Muscle layer of duodenum (tissue), 2 donors: Measurements from ENCODE around the gene VPS13D.

Source experiments
- H3K27ac ChIP-seq: one replicate; pipeline ENCODE4 v1.7.0; 2013; ENCODE audit warnings: mild to moderate bottlenecking, low read length
- H3K27me3 ChIP-seq: one replicate; pipeline ENCODE4 v1.7.0; 2013; ENCODE audit warnings: low read depth, mild to moderate bottlenecking, control low read depth, low read length
- H3K36me3 ChIP-seq, 2 donors: one replicate each; pipeline ENCODE4 v1.7.0; 2013; ENCODE audit warnings: low read length in 2 of 2, control low read depth in 1 of 2, mild to moderate bottlenecking in 1 of 2; ENCODE audit not compliant: insufficient read depth in 2 of 2, control insufficient read depth in 1 of 2
- H3K4me1 ChIP-seq, 2 donors: one replicate each; pipeline ENCODE4 v1.7.0; 2013; ENCODE audit warnings: low read length in 2 of 2, mild to moderate bottlenecking in 2 of 2, control low read depth in 1 of 2, moderate library complexity in 1 of 2; ENCODE audit not compliant: insufficient read depth in 2 of 2, control insufficient read depth in 1 of 2
- H3K4me3 ChIP-seq, 2 donors: one replicate each; pipeline ENCODE4 v1.7.0; 2013; ENCODE audit warnings: low read length in 2 of 2, low read depth in 1 of 2, mild to moderate bottlenecking in 1 of 2
- H3K9me3 ChIP-seq, 2 donors: one replicate each; pipeline ENCODE4 v1.7.0; 2013; ENCODE audit warnings: low read length in 2 of 2, control low read depth in 1 of 2, mild to moderate bottlenecking in 1 of 2; ENCODE audit not compliant: control insufficient read depth in 1 of 2
- donor health status: healthy.

The VPS13D gene

DNA sequence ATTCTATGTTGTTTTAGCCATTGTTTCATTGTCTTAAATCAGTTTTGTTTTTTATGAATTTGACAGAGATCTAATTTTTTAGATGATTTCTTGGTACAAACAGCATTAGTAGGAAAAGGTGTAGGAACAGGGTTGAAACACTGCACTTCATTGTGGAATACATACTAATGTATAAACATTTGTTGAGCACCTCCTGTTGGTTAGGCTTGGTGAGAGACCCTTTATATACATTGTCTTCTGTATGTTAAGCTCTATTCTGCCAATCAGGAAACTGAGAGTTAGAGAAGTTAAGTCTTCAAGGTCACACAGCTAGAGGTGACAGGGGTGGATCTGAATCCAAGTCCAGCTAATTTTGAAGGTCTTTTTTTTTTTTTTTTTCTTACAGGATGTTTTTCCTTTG, 192.7 kb downstream of the VPS13D start:
- H3K27me3 ChIP-seq: no peaks in the 10 kb centered on the region
- no peak overlapping the region for H3K4me3 ChIP-seq
- H3K36me3 ChIP-seq: peaks cover 6 to 11% of the 10 kb centered on the region in 2 donors
- no peaks in the 10 kb centered on the region for H3K9me3 ChIP-seq
- no peak overlapping the region for H3K27ac ChIP-seq
- peaks cover 0 to 6% of the 10 kb centered on the region in 2 donors for H3K4me1 ChIP-seq

DNA sequence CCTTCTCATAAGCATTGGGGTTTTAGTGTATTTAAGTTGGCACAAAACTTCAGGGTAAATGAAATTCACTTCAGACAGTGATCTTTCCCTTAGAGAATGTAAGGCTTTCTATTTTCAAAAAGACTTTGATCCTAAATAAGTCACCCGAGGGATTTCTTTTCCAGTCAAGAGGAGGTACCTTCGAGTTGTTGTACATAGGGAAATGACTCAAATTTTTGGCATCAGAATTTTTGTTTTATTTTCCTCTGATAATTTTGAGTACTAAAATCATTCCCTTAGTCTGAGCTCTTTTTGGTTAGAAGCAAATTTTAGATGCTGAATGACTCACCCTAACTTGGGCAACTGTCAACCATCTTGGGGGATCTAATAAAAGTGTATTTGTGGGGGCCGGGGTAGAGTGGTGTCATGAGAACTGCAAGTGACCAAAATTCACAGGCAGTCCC, 194.3 kb downstream of the VPS13D start:
- Histone ChIP-seq H3K36me3 (peaks cover 5% of the 10 kb centered on the region in 2 donors), H3K27ac (no peak overlapping the region), H3K27me3 (no peaks in the 10 kb centered on the region), H3K4me3 (no peak overlapping the region), H3K4me1 (peaks cover 0 to 6% of the 10 kb centered on the region in 2 donors), H3K9me3 (no peaks in the 10 kb centered on the region)

DNA sequence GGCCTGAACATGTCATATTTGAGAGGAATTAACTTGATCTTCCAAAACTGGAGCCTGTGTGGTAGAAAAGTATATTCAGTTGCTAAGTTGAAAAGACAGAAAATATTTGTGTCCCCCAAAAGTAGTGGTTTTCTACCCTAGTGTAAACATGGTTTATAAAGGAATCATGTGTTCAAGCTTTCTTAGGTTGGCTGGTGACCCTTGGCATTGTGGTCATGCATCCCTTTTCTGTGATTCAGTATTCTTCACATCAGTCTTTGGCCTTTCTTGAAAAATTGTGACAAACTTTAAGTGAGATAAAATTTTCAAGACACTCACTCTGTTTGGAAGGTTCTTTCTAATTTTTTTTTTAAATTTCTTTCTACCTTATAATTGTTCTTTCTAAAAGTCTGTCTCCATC, 195.0 kb downstream of the VPS13D start:
- Histone ChIP-seq H3K36me3 (peaks cover 5% of the 10 kb centered on the region in 2 donors), H3K27ac (no peak overlapping the region), H3K27me3 (no peaks in the 10 kb centered on the region), H3K4me1 (peaks cover 0 to 6% of the 10 kb centered on the region in 2 donors), H3K4me3 (no peak overlapping the region), H3K9me3 (no peaks in the 10 kb centered on the region)

DNA sequence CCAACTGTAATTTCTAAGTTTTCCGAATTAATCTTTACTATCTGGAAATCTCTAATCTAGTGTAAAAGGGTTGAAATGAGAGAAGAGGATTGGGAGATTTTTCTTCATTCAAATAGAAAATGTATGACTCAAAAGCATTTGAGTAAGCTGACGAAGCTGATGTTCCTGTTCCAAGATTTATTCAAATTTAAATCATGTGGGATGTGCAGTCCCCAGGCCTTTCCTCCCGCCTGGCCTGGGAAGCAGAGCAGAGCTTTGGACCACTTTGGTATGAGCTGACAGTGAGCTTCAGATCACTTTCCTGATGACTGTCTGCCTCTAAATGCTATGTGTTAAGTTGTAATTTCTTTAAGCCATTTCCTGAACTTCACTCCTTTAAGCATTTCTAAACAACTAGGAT, 196.2 kb downstream of the VPS13D start:
- Histone ChIP-seq H3K36me3 (peaks cover 5% of the 10 kb centered on the region in 2 donors), H3K4me3 (no peak overlapping the region), H3K27ac (no peak overlapping the region)

DNA sequence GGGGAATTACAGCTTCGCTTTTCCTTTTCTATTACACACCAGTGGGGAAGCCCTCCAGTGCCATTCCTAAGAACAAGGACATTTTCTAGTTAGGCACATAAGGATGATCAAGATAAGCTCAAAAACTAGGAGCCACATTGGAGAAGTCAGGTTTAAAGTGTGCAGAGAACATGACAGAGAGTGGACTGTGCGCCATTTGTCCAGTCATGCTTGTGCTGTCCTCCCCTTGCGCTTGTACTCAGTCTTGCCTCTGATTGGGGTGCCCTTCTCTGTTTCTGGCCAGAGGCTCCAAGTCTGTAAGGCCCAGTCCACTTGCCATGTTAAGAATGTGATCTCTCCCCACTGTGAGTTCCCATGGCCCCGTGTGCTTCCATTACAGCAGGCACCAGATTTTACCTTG, 198.5 kb downstream of the VPS13D start:
- H3K9me3 ChIP-seq: no peaks in the 10 kb centered on the region
- no peak overlapping the region for H3K27ac ChIP-seq
- no peaks in the 10 kb centered on the region for H3K27me3 ChIP-seq
- no peak overlapping the region for H3K4me3 ChIP-seq
- peaks cover 5 to 13% of the 10 kb centered on the region in 2 donors for H3K4me1 ChIP-seq
- H3K36me3 ChIP-seq: peaks cover 5% of the 10 kb centered on the region in 2 donors

More for the DNA sequence above, 196.2 kb downstream of the VPS13D start:
- Histone ChIP-seq H3K4me1 (peaks cover 0 to 6% of the 10 kb centered on the region in 2 donors), H3K27me3 (no peaks in the 10 kb centered on the region), H3K9me3 (no peaks in the 10 kb centered on the region)

DNA sequence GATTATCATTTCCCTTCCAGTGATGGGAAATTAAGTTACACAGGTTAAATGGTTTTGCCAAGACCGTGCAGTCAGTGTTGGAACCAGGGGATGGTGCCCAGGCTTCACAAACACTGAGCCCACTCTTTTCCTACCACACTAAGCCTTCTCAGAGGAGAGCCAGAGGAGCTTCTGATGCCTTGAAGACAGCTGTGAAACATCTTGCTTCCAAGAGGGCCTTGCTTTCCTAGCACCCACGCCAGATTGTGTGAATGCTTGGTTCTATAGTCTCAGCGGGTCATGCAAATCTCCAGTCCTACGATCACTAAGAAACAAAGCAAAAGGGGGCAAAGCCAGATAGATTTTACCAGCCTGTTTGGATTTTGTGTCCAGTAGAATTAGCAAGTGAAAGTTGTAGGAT, 200.7 kb downstream of the VPS13D start:
- Histone ChIP-seq H3K27ac (no peak overlapping the region), H3K9me3 (no peaks in the 10 kb centered on the region), H3K36me3 (peaks cover 0 to 5% of the 10 kb centered on the region in 2 donors)

DNA sequence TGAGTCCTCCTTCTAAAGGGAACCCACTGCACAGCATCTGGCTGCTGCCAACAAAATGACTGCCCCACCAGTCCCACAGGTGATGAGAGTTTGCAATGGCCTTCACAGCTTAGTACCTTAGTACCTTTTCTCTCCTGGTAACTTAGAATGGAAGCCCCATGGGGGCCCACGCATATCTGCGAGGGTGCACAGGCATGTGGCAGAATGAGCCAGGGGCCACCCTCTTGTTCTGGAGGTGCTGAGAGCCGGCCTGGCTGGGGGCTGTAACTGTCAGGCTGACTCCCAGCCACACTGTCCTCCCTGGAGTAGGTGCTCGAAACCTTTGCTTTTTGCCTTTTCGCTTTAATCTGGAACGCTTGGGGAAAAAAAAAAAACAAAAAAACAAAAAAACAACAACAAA, 203.1 kb downstream of the VPS13D start:
- Histone ChIP-seq H3K9me3 (no peaks in the 10 kb centered on the region), H3K27me3 (no peaks in the 10 kb centered on the region), H3K27ac (peak overlapping the region; percentile 64), H3K36me3 (peaks cover 0 to 5% of the 10 kb centered on the region in 2 donors), H3K4me1 (peaks cover 21 to 22% of the 10 kb centered on the region in 2 donors), H3K4me3 (peak overlapping the region in 1 of 2 donors; percentile 8)

More for the DNA sequence above, 200.7 kb downstream of the VPS13D start:
- Histone ChIP-seq H3K27me3 (no peaks in the 10 kb centered on the region), H3K4me3 (no peak overlapping the region), H3K4me1 (peaks cover 21 to 22% of the 10 kb centered on the region in 2 donors)

DNA sequence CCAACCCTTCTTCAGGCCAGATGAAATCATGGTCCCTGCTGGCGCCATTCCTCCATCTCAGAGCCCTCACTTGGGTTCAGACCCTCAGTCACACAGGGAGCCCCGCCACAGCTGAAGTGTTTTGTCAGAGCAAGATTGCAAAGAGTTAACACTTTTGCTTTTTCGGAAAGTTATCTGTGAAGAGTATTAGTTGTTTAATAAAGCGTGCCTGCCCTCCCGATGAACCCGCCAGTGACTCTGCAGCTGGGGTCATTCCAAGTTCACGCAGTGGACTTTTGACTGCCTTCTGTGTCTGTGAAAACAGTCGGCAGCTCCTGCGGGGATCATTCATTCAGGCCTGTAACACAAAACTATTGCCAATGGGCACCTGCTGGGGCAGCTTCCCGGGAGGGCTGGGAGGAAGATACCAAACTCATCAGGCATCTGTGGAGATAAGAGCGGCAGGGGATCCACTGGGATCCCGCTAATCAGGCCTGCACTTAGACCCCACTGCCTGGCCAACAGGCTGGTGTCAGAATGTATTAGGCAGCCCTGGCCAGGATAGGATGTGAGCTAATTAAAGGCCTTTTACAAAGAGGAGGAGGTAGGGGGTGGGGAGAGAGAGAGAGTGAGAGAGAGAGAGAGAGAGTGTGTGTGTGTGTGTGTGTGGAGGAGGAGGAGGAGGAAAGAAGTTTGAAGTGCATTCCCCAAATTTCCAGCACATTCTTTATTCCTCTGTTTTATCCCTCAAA, 203.7 kb downstream of the VPS13D start:
- H3K4me3 ChIP-seq: peak overlapping the region in 1 of 2 donors; percentile 8
- H3K4me1 ChIP-seq: peaks cover 21 to 22% of the 10 kb centered on the region in 2 donors
- no peaks in the 10 kb centered on the region for H3K9me3 ChIP-seq

DNA sequence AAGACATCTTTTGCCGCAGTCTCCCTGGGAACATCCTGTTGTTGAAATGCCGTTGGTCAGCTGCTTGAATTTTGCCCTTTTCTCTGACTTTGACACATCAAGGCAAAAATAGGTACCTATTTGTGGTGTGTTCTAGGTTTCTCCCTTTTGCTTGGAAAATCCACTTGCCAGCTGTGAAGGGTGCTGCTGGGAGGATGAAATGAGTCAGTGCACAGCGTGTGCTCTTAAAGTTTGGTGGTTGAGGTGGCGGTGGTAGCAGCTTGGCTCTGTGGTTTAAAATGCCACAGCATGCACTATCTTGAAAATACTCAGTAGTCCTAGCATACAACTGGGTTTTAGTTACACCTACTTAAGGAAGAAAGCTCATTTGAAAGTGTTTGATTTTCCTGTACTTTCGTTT, 204.3 kb downstream of the VPS13D start:
- Histone ChIP-seq H3K36me3 (no peaks in the 10 kb centered on the region), H3K4me1 (peaks cover 21 to 22% of the 10 kb centered on the region in 2 donors), H3K27ac (peak overlapping the region; percentile 64), H3K4me3 (no peak overlapping the region), H3K9me3 (no peaks in the 10 kb centered on the region), H3K27me3 (no peaks in the 10 kb centered on the region)

More for the DNA sequence above, 203.7 kb downstream of the VPS13D start:
- Histone ChIP-seq H3K27ac (peak overlapping the region; percentile 64), H3K36me3 (peaks cover 0 to 5% of the 10 kb centered on the region in 2 donors), H3K27me3 (no peaks in the 10 kb centered on the region)

DNA sequence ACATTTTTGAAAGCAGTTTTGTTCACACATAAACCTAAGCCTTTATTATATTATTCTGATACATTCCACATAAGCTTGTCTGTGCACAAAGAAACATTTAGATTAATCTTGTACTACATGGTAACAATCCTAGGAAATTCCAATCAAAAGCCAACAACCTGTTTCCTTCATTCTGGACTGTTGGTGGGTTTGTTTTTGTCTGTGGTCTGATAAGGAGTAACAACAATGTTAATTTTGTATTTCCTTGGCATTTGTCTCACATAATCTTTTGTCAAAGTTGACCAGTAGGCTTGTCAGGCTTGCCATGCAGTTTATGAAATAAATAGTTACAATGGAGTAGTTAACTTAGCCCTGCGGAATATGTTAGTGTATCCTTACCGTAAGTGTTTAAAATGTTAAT, 204.9 kb downstream of the VPS13D start:
- no peaks in the 10 kb centered on the region for H3K9me3 ChIP-seq
- no peaks in the 10 kb centered on the region for H3K27me3 ChIP-seq
- peaks cover 21 to 22% of the 10 kb centered on the region in 2 donors for H3K4me1 ChIP-seq
- H3K36me3 ChIP-seq: no peaks in the 10 kb centered on the region
- no peak overlapping the region for H3K4me3 ChIP-seq
- no peak overlapping the region for H3K27ac ChIP-seq

DNA sequence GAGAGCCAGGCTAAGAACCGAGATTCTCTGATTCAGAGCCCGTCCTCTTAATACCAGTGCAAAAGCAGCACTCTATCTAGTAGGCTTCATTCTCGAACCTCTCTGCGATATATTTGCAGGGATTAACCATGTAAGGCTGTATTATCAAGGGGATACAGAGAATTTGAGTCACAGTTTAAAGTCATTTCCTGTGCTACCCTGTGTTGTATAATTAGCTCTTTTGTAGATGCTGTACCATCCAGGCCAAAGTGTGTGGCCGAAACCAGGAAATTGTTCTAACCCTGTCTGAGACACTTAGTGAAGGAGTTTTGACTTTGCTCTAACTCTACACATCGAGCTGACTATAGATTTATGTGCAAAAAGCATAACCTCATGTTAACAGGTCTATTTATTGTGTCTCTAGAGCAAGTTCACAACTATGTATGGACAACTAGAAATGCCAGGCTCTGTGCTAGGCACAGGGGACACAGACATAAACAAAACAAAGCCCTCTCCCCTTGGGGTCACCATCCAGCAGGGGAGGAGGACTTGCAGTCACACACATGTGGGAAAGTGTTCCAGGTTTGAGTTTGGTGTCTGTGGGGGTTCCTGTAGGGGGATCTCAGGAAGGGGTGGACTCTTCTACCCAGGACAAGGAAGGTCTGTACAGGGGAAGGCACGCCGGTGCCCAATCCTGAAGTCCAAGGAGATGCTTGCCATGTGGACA, 206.0 kb downstream of the VPS13D start:
- no peaks in the 10 kb centered on the region for H3K36me3 ChIP-seq
- H3K4me1 ChIP-seq: peaks cover 21 to 22% of the 10 kb centered on the region in 2 donors
- H3K27me3 ChIP-seq: no peaks in the 10 kb centered on the region
- H3K4me3 ChIP-seq: no peak overlapping the region
- peak overlapping the region; percentile 32 for H3K27ac ChIP-seq
- no peaks in the 10 kb centered on the region for H3K9me3 ChIP-seq
